ENCODE measurements around the gene CBL.

CBL gene

GRCh38 chr11:119303227-119303718 lies 97.1 kb downstream of the CBL start:
- no peak overlapping the region for H3K4me2 ChIP-seq (ENCODE audit: low read length)
- H3K9me3 ChIP-seq (replicated peaks; ENCODE audit: low read length), result no peaks in the 10 kb centered on the region
- peaks cover 63% of the 10 kb centered on the region for H3K36me3 ChIP-seq (ENCODE audit: insufficient read depth, low read length)
- H3K4me1 ChIP-seq (ENCODE audit: control insufficient read depth, insufficient read depth, low read length), result peaks cover 6% of the 10 kb centered on the region
- H3K4me3 ChIP-seq (ENCODE audit: low read length), result no peak overlapping the region
- no peak overlapping the region for H3K9ac ChIP-seq (ENCODE audit: low read depth, low read length)
- no peaks in the 10 kb centered on the region for H3K27me3 ChIP-seq (ENCODE audit: control insufficient read depth, insufficient read depth, low read length)

DNA sequence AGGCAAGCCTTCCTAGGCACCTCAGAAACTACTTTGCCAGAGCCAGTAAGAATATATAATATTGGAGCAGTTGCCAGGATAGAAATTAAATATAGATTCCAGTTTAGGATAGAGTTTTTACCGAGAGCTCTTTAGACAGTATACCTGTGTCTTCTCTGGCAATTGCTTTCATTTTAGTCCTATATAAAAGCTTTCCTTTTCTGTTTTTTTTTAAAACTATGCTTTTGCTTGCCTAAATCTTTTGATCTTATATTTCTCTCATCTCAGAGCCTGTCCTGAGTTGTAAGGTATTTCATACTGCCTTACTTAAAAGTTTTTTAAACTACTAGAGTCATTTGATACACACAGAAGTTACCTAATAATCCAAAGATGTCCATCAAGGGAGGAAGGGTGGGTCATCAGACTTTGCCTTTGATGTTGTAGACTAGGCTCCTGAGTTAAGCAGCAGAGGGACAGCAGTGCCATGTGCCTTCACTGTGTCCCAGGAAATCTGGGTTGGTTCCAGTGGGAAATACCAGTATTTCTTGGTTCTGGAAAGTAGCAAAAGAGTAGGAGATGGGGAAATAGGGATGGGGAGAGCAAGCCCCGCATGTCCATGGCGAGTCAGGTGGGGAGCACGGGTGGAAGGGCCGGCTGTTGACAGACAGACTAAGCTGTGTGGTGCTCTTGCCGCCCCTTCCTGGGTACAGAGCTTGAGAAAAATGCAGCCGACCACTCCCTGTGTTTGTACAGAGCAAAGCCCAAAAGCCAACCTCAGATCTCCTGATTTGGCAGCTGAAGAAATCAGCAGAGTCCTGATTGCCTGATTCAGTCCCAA lies 99.6 kb downstream of the CBL start:
- no peak overlapping the region for H3K4me3 ChIP-seq (ENCODE audit: low read length)
- H3K9me3 ChIP-seq (replicated peaks; ENCODE audit: low read length), result no peaks in the 10 kb centered on the region
- no peaks in the 10 kb centered on the region for H3K27me3 ChIP-seq (ENCODE audit: control insufficient read depth, insufficient read depth, low read length)
- H3K4me1 ChIP-seq (ENCODE audit: control insufficient read depth, insufficient read depth, low read length), result peaks cover 6% of the 10 kb centered on the region
- H3K9ac ChIP-seq (ENCODE audit: low read depth, low read length), result no peak overlapping the region
- no peak overlapping the region for H3K4me2 ChIP-seq (ENCODE audit: low read length)
- H3K36me3 ChIP-seq (ENCODE audit: insufficient read depth, low read length), result peaks cover 47% of the 10 kb centered on the region

GRCh38 chr11:119306373-119306890 lies 100.3 kb downstream of the CBL start:
- H3K27me3 ChIP-seq (ENCODE audit: control insufficient read depth, insufficient read depth, low read length), result no peaks in the 10 kb centered on the region
- H3K9me3 ChIP-seq (replicated peaks; ENCODE audit: low read length), result no peaks in the 10 kb centered on the region
- H3K4me2 ChIP-seq (ENCODE audit: low read length), result no peak overlapping the region
- H3K36me3 ChIP-seq (ENCODE audit: insufficient read depth, low read length), result peaks cover 40% of the 10 kb centered on the region
- H3K4me3 ChIP-seq (ENCODE audit: low read length), result no peak overlapping the region
- H3K4me1 ChIP-seq (ENCODE audit: control insufficient read depth, insufficient read depth, low read length), result peaks cover 6% of the 10 kb centered on the region
- H3K9ac ChIP-seq (ENCODE audit: low read depth, low read length), result no peak overlapping the region

- Histone ChIP-seq H3K4me1 (ENCODE audit: control insufficient read depth, insufficient read depth, low read length) (peaks cover 6% of the 10 kb centered on the region), H3K9me3 (replicated peaks; ENCODE audit: low read length) (no peaks in the 10 kb centered on the region), H3K27me3 (ENCODE audit: control insufficient read depth, insufficient read depth, low read length) (no peaks in the 10 kb centered on the region), H3K4me2 (ENCODE audit: low read length) (no peak overlapping the region), H3K4me3 (ENCODE audit: low read length) (no peak overlapping the region), H3K9ac (ENCODE audit: low read depth, low read length) (no peak overlapping the region), H3K36me3 (ENCODE audit: insufficient read depth, low read length) (peaks cover 32% of the 10 kb centered on the region)
These were observed 101.1 kb downstream of the CBL start for GRCh38 chr11:119307219-119307618.

DNA sequence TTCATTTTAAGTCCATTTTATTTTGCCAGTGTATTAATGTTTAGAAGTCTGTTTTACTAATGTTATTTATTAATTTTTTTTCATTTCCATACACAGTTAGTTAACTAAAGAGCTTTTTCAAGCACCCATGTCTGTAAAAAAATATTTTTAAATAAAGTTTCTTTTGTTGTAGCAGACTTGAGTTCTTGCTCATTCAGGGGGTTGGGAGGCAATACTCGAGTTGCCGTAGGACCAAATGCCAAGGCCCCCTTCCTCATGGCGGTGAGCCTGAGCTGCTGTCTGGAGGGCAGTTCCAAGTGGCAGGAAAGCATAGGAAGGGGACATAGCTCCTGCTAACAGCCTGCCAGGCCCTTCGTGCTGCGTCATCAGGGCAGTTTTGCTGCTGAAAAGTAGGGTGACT lies 101.8 kb downstream of the CBL start:
- no peaks in the 10 kb centered on the region for H3K9me3 ChIP-seq (replicated peaks; ENCODE audit: low read length)
- peaks cover 25% of the 10 kb centered on the region for H3K36me3 ChIP-seq (ENCODE audit: insufficient read depth, low read length)
- no peak overlapping the region for H3K4me3 ChIP-seq (ENCODE audit: low read length)
- H3K4me1 ChIP-seq (ENCODE audit: control insufficient read depth, insufficient read depth, low read length), result peaks cover 6% of the 10 kb centered on the region
- H3K9ac ChIP-seq (ENCODE audit: low read depth, low read length), result no peak overlapping the region
- no peaks in the 10 kb centered on the region for H3K27me3 ChIP-seq (ENCODE audit: control insufficient read depth, insufficient read depth, low read length)
- H3K4me2 ChIP-seq (ENCODE audit: low read length), result no peak overlapping the region

GRCh38 chr11:119309411-119309810 lies 103.3 kb downstream of the CBL start:
- Histone ChIP-seq H3K9ac (ENCODE audit: low read depth, low read length) (no peak overlapping the region), H3K4me2 (ENCODE audit: low read length) (no peak overlapping the region), H3K4me1 (ENCODE audit: control insufficient read depth, insufficient read depth, low read length) (peaks cover 6% of the 10 kb centered on the region), H3K36me3 (ENCODE audit: insufficient read depth, low read length) (peaks cover 14% of the 10 kb centered on the region), H3K9me3 (replicated peaks; ENCODE audit: low read length) (no peaks in the 10 kb centered on the region), H3K27me3 (ENCODE audit: control insufficient read depth, insufficient read depth, low read length) (no peaks in the 10 kb centered on the region), H3K4me3 (ENCODE audit: low read length) (no peak overlapping the region)

GRCh38 chr11:119309953-119310681 lies 104.0 kb downstream of the CBL start:
- Histone ChIP-seq H3K4me1 (ENCODE audit: control insufficient read depth, insufficient read depth, low read length) (peaks cover 8% of the 10 kb centered on the region), H3K27me3 (ENCODE audit: control insufficient read depth, insufficient read depth, low read length) (no peaks in the 10 kb centered on the region), H3K4me3 (ENCODE audit: low read length) (no peak overlapping the region), H3K9ac (ENCODE audit: low read depth, low read length) (no peak overlapping the region), H3K36me3 (ENCODE audit: insufficient read depth, low read length) (peaks cover 11% of the 10 kb centered on the region), H3K4me2 (ENCODE audit: low read length) (no peak overlapping the region), H3K9me3 (replicated peaks; ENCODE audit: low read length) (no peaks in the 10 kb centered on the region)

- Histone ChIP-seq H3K9ac (ENCODE audit: low read depth, low read length) (no peak overlapping the region), H3K36me3 (ENCODE audit: insufficient read depth, low read length) (peaks cover 10% of the 10 kb centered on the region), H3K27me3 (ENCODE audit: control insufficient read depth, insufficient read depth, low read length) (peaks cover under 1% of the 10 kb centered on the region), H3K4me3 (ENCODE audit: low read length) (no peak overlapping the region), H3K9me3 (replicated peaks; ENCODE audit: low read length) (no peaks in the 10 kb centered on the region), H3K4me2 (ENCODE audit: low read length) (no peak overlapping the region), H3K4me1 (ENCODE audit: control insufficient read depth, insufficient read depth, low read length) (peaks cover 14% of the 10 kb centered on the region)
These were observed 104.5 kb downstream of the CBL start for GRCh38 chr11:119310682-119311052.

DNA sequence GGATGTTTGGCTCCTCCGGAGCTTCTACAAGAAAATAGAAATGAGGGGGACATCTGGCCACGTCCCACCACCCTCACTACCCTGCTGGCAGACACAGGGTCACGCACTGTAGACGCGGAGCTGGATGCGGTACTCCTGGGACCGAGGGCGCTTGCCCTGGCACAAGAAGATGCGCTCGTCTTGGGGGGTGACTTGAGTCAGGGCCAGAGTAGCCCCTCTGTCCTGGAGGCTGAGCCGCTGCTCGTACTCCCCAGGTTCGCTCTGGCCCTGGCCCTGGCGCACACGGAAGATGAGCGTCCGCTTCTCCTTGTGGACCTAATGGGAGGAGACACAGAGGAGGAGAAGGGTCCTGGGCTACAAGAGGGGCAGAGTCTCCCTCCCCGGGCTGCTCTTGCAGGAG lies 108.6 kb downstream of the CBL start:
- Histone ChIP-seq H3K36me3 (ENCODE audit: insufficient read depth, low read length) (peaks cover 1% of the 10 kb centered on the region), H3K9me3 (replicated peaks; ENCODE audit: low read length) (no peaks in the 10 kb centered on the region), H3K4me1 (ENCODE audit: control insufficient read depth, insufficient read depth, low read length) (peaks cover 37% of the 10 kb centered on the region), H3K4me2 (ENCODE audit: low read length) (no peak overlapping the region), H3K27me3 (ENCODE audit: control insufficient read depth, insufficient read depth, low read length) (peaks cover 9% of the 10 kb centered on the region), H3K4me3 (ENCODE audit: low read length) (no peak overlapping the region), H3K9ac (ENCODE audit: low read depth, low read length) (no peak overlapping the region)

DNA sequence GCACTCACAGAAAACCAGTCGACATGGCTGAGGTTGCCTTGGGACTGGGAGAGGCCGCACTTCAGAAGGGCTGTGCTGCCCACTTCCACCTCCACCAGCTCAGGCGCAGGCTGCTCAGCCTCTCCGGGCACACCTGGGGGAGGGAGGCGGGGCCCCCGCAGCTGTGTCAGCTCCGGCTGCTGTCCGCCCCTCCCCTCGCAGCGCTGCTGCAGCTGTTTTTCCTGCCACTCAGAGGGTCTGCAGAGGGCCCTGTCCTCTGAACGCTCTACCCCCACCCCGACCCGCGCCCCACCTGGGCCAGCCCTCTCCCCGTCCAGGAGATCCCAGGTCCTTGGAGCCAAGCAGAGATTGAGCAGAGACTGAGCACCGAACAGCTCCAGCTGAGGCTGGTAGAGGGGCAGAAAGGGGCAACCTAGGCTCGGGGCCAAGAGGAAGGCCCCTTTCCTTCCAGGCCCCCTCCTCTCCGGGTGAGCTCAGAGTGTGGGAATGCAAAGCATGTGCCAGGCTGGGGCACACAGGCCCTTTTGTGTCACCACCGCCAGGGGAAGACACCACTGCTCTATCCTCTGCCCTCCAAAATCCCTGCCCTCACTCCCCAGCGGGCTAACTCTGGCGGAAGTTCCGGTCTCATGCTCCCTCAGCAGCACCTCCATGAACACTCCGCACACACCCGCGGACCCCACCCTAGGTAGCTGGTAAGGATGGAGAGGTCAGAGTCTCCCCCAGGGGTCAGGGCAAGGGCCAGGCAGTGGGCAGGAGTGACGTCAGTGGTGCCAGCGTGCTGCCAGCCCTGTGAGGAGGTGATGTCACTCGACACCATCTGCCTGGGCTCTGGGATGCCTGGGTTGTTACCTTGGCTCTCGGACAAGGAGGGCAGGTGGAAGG lies 109.2 kb downstream of the CBL start:
- Histone ChIP-seq H3K9ac (ENCODE audit: low read depth, low read length) (no peak overlapping the region), H3K4me3 (ENCODE audit: low read length) (peak overlapping the region; percentile 69), H3K4me2 (ENCODE audit: low read length) (peak overlapping the region; percentile 95), H3K27me3 (ENCODE audit: control insufficient read depth, insufficient read depth, low read length) (peaks cover 9% of the 10 kb centered on the region), H3K36me3 (ENCODE audit: insufficient read depth, low read length) (no peaks in the 10 kb centered on the region), H3K4me1 (ENCODE audit: control insufficient read depth, insufficient read depth, low read length) (peaks cover 37% of the 10 kb centered on the region), H3K9me3 (replicated peaks; ENCODE audit: low read length) (no peaks in the 10 kb centered on the region)

Data from skeletal muscle satellite cell (primary cell).